H9 (cell line): ENCODE results near the gene TMEM81. TPM values are rescaled to one million over a fixed set of nuclear protein-coding genes. Genes with fewer than 3 reads are reported as not detected.

Experiments used
- DNase-seq: peaks from one replicate; pipeline ENCODE4 v3.0.0-alpha.2; 2017
- H2AFZ ChIP-seq: one replicate; pipeline ENCODE4 v1.6.1; 2013; ENCODE audit warnings: mild to moderate bottlenecking, low read length, control low read depth, moderate library complexity
- H2AK5ac ChIP-seq: 2 replicates; pipeline ENCODE4 v1.6.1; 2013; ENCODE audit warnings: low read length, control low read depth, mixed read lengths; ENCODE audit not compliant: insufficient read length
- H2BK120ac ChIP-seq: one replicate; pipeline ENCODE4 v1.6.1; 2013; ENCODE audit warnings: low read depth, mild to moderate bottlenecking, low read length, control low read depth, inconsistent platforms; ENCODE audit not compliant: poor library complexity, severe bottlenecking
- H2BK12ac ChIP-seq: 2 replicates; pipeline ENCODE4 v1.6.1; 2013; ENCODE audit warnings: low read length, control low read depth, mixed read lengths, low read depth; ENCODE audit not compliant: insufficient read length
- H2BK15ac ChIP-seq: 2 replicates; pipeline ENCODE4 v1.6.1; 2013; ENCODE audit warnings: low read depth, low read length, control low read depth
- H2BK20ac ChIP-seq: one replicate; pipeline ENCODE4 v1.6.1; 2013; ENCODE audit warnings: low read depth, mild to moderate bottlenecking, low read length, control low read depth, inconsistent platforms; ENCODE audit not compliant: poor library complexity, severe bottlenecking
- H2BK5ac ChIP-seq: 2 replicates; pipeline ENCODE4 v1.6.1; 2013; ENCODE audit warnings: low read length, control low read depth, mixed read lengths; ENCODE audit not compliant: insufficient read length
- H3K14ac ChIP-seq: 2 replicates; pipeline ENCODE4 v1.6.1; 2013; ENCODE audit warnings: low read length, control low read depth; ENCODE audit not compliant: insufficient read depth
- H3K18ac ChIP-seq: 2 replicates; pipeline ENCODE4 v1.6.1; 2013; ENCODE audit warnings: low read depth, mild to moderate bottlenecking, mixed read lengths, low read length, control low read depth; ENCODE audit not compliant: insufficient read length
- H3K23ac ChIP-seq: 2 replicates; pipeline ENCODE4 v1.6.1; 2013; ENCODE audit warnings: low read length, control low read depth, mixed read lengths, low read depth; ENCODE audit not compliant: insufficient read length
- H3K23me2 ChIP-seq: 2 replicates; pipeline ENCODE4 v1.6.1; 2013; ENCODE audit warnings: low read depth, mild to moderate bottlenecking, mixed read lengths, low read length, control low read depth; ENCODE audit not compliant: insufficient read length, poor library complexity, severe bottlenecking
- H3K27ac ChIP-seq: 2 replicates; pipeline ENCODE4 v1.5.1; 2013; ENCODE audit warnings: low read length, control low read depth, mixed read lengths, low read depth; ENCODE audit not compliant: insufficient read length
- H3K27me3 ChIP-seq: 2 replicates; pipeline ENCODE4 v1.6.1; 2013; ENCODE audit warnings: low read length, control low read depth, inconsistent platforms; ENCODE audit not compliant: insufficient read depth
- H3K4ac ChIP-seq: 2 replicates; pipeline ENCODE4 v1.6.1; 2013; ENCODE audit warnings: low read depth, mild to moderate bottlenecking, control low read depth, inconsistent platforms, low read length, moderate library complexity
- H3K4me1 ChIP-seq: 2 replicates; pipeline ENCODE4 v1.6.1; 2013; ENCODE audit warnings: low read length, control low read depth, inconsistent platforms; ENCODE audit not compliant: insufficient read depth
- H3K4me2 ChIP-seq: 2 replicates; pipeline ENCODE4 v1.6.1; 2013; ENCODE audit warnings: low read length, control low read depth, mixed read lengths; ENCODE audit not compliant: insufficient read length, insufficient read depth
- H3K56ac ChIP-seq: 2 replicates; pipeline ENCODE4 v1.6.1; 2013; ENCODE audit warnings: low read depth, mild to moderate bottlenecking, mixed read lengths, low read length, control low read depth; ENCODE audit not compliant: insufficient read length
- H3K79me1 ChIP-seq: 2 replicates; pipeline ENCODE4 v1.6.1; 2013; ENCODE audit warnings: low read depth, mild to moderate bottlenecking, moderate library complexity, low read length, control low read depth, inconsistent platforms; ENCODE audit not compliant: insufficient read depth, poor library complexity, severe bottlenecking
- H3K79me2 ChIP-seq: 2 replicates; pipeline ENCODE4 v1.6.1; 2013; ENCODE audit warnings: low read length, control low read depth, inconsistent platforms; ENCODE audit not compliant: insufficient read depth
- H3K9ac ChIP-seq: 2 replicates; pipeline ENCODE4 v1.6.1; 2013; ENCODE audit warnings: low read length, control low read depth, mixed read lengths; ENCODE audit not compliant: insufficient read length; ENCODE audit errors: extremely low read depth
- H3K9me3 ChIP-seq: one replicate; pipeline ENCODE4 v1.6.1; 2013; ENCODE audit warnings: low read depth, low read length, inconsistent platforms; ENCODE audit not compliant: control insufficient read depth
- H3T11ph ChIP-seq: one replicate; pipeline ENCODE4 v1.6.1; 2013; ENCODE audit warnings: mild to moderate bottlenecking, low read length, control low read depth, inconsistent platforms
- H4K20me1 ChIP-seq: one replicate; pipeline ENCODE4 v1.6.1; 2013; ENCODE audit not compliant: control insufficient read depth, insufficient read length, insufficient read depth
- H4K5ac ChIP-seq: 2 replicates; pipeline ENCODE4 v1.6.1; 2013; ENCODE audit warnings: low read depth, mild to moderate bottlenecking, mixed read lengths, low read length, control low read depth; ENCODE audit not compliant: insufficient read length
- H4K8ac ChIP-seq: replicated peaks from 2 replicates; pipeline ENCODE4 v1.6.1; 2013; ENCODE audit warnings: low read length, control low read depth, mixed read lengths, low read depth; ENCODE audit not compliant: insufficient read length
- H4K91ac ChIP-seq: 2 replicates; pipeline ENCODE4 v1.6.1; 2013; ENCODE audit warnings: low read depth, mild to moderate bottlenecking, moderate library complexity, mixed read lengths, low read length, control low read depth; ENCODE audit not compliant: insufficient read length
- H3K27ac Mint-ChIP-seq, 3 experiments: 2 replicates in 2 of 3; 3 replicates in 1 of 3; pipeline ENCODE4 v1.8.0; 2020 to 2021; ENCODE audit warnings: mixed read lengths in 3 of 3, mild to moderate bottlenecking in 1 of 3, moderate library complexity in 1 of 3
- H3K27me3 Mint-ChIP-seq: 2 replicates; pipeline ENCODE4 v1.8.0; 2021; ENCODE audit warnings: low read depth, mild to moderate bottlenecking, moderate library complexity, mixed read lengths
- H3K36me3 Mint-ChIP-seq, 3 experiments: 2 replicates in 2 of 3; 3 replicates in 1 of 3; pipeline ENCODE4 v1.8.0; 2020 to 2021; ENCODE audit warnings: low read depth in 3 of 3, mixed read lengths in 3 of 3; ENCODE audit not compliant: insufficient read depth in 1 of 3
- H3K4me1 Mint-ChIP-seq, 2 experiments: 2 replicates each; pipeline ENCODE4 v1.8.0; 2020; ENCODE audit warnings: mixed read lengths in 2 of 2
- H3K4me3 Mint-ChIP-seq, 2 experiments: 2 replicates in 1 of 2; 3 replicates in 1 of 2; pipeline ENCODE4 v1.8.0; 2020 to 2021; ENCODE audit warnings: mild to moderate bottlenecking in 2 of 2, mixed read lengths in 2 of 2, moderate library complexity in 1 of 2
- H3K9me3 Mint-ChIP-seq, 2 experiments: 2 replicates in 1 of 2; 3 replicates in 1 of 2; pipeline ENCODE4 v1.8.0; 2020; ENCODE audit warnings: mild to moderate bottlenecking in 2 of 2, mixed read lengths in 2 of 2, moderate library complexity in 1 of 2
- CTCF ChIP-seq: fragments of 200-600 bp; sonication (generic); conservative IDR thresholded peaks from 3 replicates; pipeline ENCODE4 v1.8.0; 2021; ENCODE audit warnings: antibody characterized with exemption, mild to moderate bottlenecking
- WGBS: extraction: QIAGEN DNeasy Blood & Tissue Kit; methylation state at CpG from one replicate; pipeline ENCODE4 v1.1.7; 2013; ENCODE audit warnings: missing lambda C conversion rate, low lambda C conversion rate, mixed read lengths; ENCODE audit not compliant: insufficient read length; ENCODE audit errors: extremely low coverage; 5-methylcytosine and 5-hydroxymethylcytosine counted together
- total RNA-seq: library from RNA; stranded (reverse); gene quantifications from 2 replicates; pipeline ENCODE4 v1.2.1, GENCODE V29; 2021

TMEM81 gene
- total RNA-seq, 1 experiment from 2014 or later = 3.0 TPM

GRCh38 chr1:205038132-205038786 lies 46.0 kb downstream of the TMEM81 start:
- H3K56ac ChIP-seq = no peak overlapping the region
- no peak overlapping the region for H2BK20ac ChIP-seq
- DNase-seq = no peak
- no peak overlapping the region for H2BK12ac ChIP-seq
- Mint-ChIP-seq H3K27me3 (peaks cover 55% of the 10 kb centered on the region), H3K4me1 (peaks cover 0 to 6% of the 10 kb centered on the region in 2 experiments; a peak in 2 of 4 replicates), H3K4me3 (no peak overlapping the region), H3K36me3 (no peaks in the 10 kb centered on the region), H3K27ac (no peak overlapping the region), H3K9me3 (no peaks in the 10 kb centered on the region)
- no peaks in the 10 kb centered on the region for H3K79me1 ChIP-seq
- H2BK15ac ChIP-seq = no peak overlapping the region
- H4K8ac ChIP-seq = no peak overlapping the region
- no peak overlapping the region for H3K23ac ChIP-seq
- H3T11ph ChIP-seq = no peak overlapping the region
- no peak for TF ChIP-seq CTCF
- H3K23me2 ChIP-seq = no peaks in the 10 kb centered on the region
- no peak overlapping the region for H3K4me2 ChIP-seq
- H2BK5ac ChIP-seq = no peak overlapping the region
- WGBS = no CpG with 5 or more reads among the region's 6 CpGs
- H4K20me1 ChIP-seq = no peaks in the 10 kb centered on the region
- H4K91ac ChIP-seq = no peak overlapping the region
- no peak overlapping the region for H2AFZ ChIP-seq
- H3K27me3 ChIP-seq = no peaks in the 10 kb centered on the region; the same call in 1 of the 2 replicates
- no peaks in the 10 kb centered on the region for H3K4me1 ChIP-seq
- H3K9me3 ChIP-seq = no peaks in the 10 kb centered on the region
- no peaks in the 10 kb centered on the region for H3K79me2 ChIP-seq
- no peak overlapping the region for H3K27ac ChIP-seq
- H3K14ac ChIP-seq = no peak overlapping the region
- H3K4ac ChIP-seq = no peak overlapping the region
- H3K9ac ChIP-seq = no peak overlapping the region
- no peak overlapping the region for H4K5ac ChIP-seq
- no peak overlapping the region for H2BK120ac ChIP-seq
- no peak overlapping the region for H2AK5ac ChIP-seq
- H3K18ac ChIP-seq = no peak overlapping the region
